Liver (tissue), 3 donors: Measurements from ENCODE around the gene PXMP4.

Source experiments
- CTCF ChIP-seq: fragments of 150-350 bp; IDR thresholded peaks from 2 replicates; pipeline ENCODE4 v1.5.1; 2017; ENCODE audit warnings: improper control_type of control experiment, low read depth, low read length; ENCODE audit not compliant: missing input control
- RAD21 ChIP-seq, 2 donors: IDR thresholded peaks; 2 replicates each; pipeline ENCODE4 v1.6.1; 2016; ENCODE audit warnings: antibody characterized with exemption in 2 of 2, mild to moderate bottlenecking in 2 of 2
- REST ChIP-seq: IDR thresholded peaks from 2 replicates; pipeline ENCODE4 v1.6.1; 2016; ENCODE audit warnings: antibody characterized with exemption, mild to moderate bottlenecking
- ZBTB33 ChIP-seq: IDR thresholded peaks from 2 replicates; pipeline ENCODE4 v1.6.1; 2016; ENCODE audit warnings: antibody characterized with exemption
- donor health status: healthy.
- donor health status: healthy.

GRCh38 chr20:33662172-33662571, 57.9 kb downstream of the PXMP4 start, which contains the start of gene C20orf144:
- TF ChIP-seq CTCF: no peak
- TF ChIP-seq REST: no peak
- TF ChIP-seq ZBTB33: no peak
- TF ChIP-seq RAD21 (IDR thresholded peaks at IDR 0.05): no peak
